SK-N-SH (cell line): ENCODE measurements around the gene POLDIP3. TPM values are rescaled to one million over a fixed set of nuclear protein-coding genes. Genes with fewer than 3 reads are reported as not detected.
"Not testable (repeated sequence)": the region's sequence is repeated elsewhere in the genome, so short reads cannot be mapped to it uniquely, and the experiment has no call there.

Source experiments
- CTCF ChIA-PET: fragments of 300-600, 350-600 bp; formaldehyde crosslinking; extraction: SDS; loops from one replicate; lab custom pipeline; 2021; lab: Yijun Ruan, JAX
- POLR2A ChIA-PET: fragments of 350-600 bp; sonication (Branson Sonifier 250); formaldehyde crosslinking; extraction: SDS; loops from one replicate; lab custom pipeline; 2020; ENCODE audit warnings: antibody characterized with exemption, inconsistent platforms; lab: Yijun Ruan, JAX
- DNase-seq: peaks from one replicate; pipeline ENCODE4 v3.0.0; 2012
- H2AFZ ChIP-seq: fragments of 200-600 bp; sonication (generic); 2 replicates; pipeline ENCODE4 v1.8.1; 2016; ENCODE audit warnings: antibody characterized with exemption, mild to moderate bottlenecking, low read depth
- H3F3A ChIP-seq: fragments of 200-600 bp; sonication (generic); replicated peaks from 2 replicates; pipeline ENCODE3; 2016; ENCODE audit warnings: antibody characterized with exemption, mild to moderate bottlenecking; ENCODE audit not compliant: insufficient read depth
- H3K27ac ChIP-seq, 2 experiments: fragments of 200-500 bp in 1 of 2; fragments of 200-600 bp in 1 of 2; sonication (Bioruptor generic) in 1 of 2; sonication (generic), shearing (Covaris generic) in 1 of 2; 2 replicates each; pipeline versions ENCODE4 v1.5.1 to v1.6.1; 2014 to 2016; ENCODE audit warnings: low read depth in 2 of 2, inconsistent platforms in 1 of 2, low read length in 1 of 2, mild to moderate bottlenecking in 1 of 2, mixed read lengths in 1 of 2
- H3K27me3 ChIP-seq: fragments of 200-600 bp; sonication (generic), shearing (Covaris generic); 2 replicates; pipeline ENCODE4 v1.6.1; 2016; ENCODE audit warnings: mixed run types; ENCODE audit not compliant: insufficient read depth
- H3K36me3 ChIP-seq, 2 experiments: fragments of 200-500 bp in 1 of 2; fragments of 200-600 bp in 1 of 2; sonication (Bioruptor generic) in 1 of 2; sonication (generic) in 1 of 2; replicated peaks in 1 of 2; 2 replicates each; pipeline versions ENCODE3 to v1.5.1; 2014 to 2016; ENCODE audit warnings: low read length in 1 of 2, mild to moderate bottlenecking in 1 of 2; ENCODE audit not compliant: insufficient read depth in 2 of 2, control insufficient read depth in 1 of 2
- H3K4me1 ChIP-seq, 2 experiments: fragments of 200-500 bp in 1 of 2; fragments of 200-600 bp in 1 of 2; sonication (Bioruptor generic) in 1 of 2; sonication (generic), shearing (Covaris generic) in 1 of 2; 2 replicates each; pipeline versions ENCODE4 v1.5.1 to v1.6.1; 2014 to 2016; ENCODE audit warnings: low read depth in 1 of 2, low read length in 1 of 2, mixed run types in 1 of 2; ENCODE audit not compliant: insufficient read depth in 2 of 2, control insufficient read depth in 1 of 2
- H3K4me2 ChIP-seq: fragments of 200-600 bp; sonication (generic), shearing (Covaris generic); 2 replicates; pipeline ENCODE4 v1.6.1; 2017; ENCODE audit warnings: mixed run types
- H3K4me3 ChIP-seq, 2 experiments: fragments of 200-500 bp in 1 of 2; fragments of 200-600 bp in 1 of 2; sonication (Bioruptor generic) in 1 of 2; sonication (generic), shearing (Covaris generic) in 1 of 2; 2 replicates each; pipeline versions ENCODE4 v1.5.1 to v1.8.1; 2014 to 2016; ENCODE audit warnings: low read depth in 2 of 2, inconsistent platforms in 1 of 2, low read length in 1 of 2, mild to moderate bottlenecking in 1 of 2, mixed read lengths in 1 of 2, moderate library complexity in 1 of 2
- H3K79me2 ChIP-seq: fragments of 200-600 bp; sonication (generic); 2 replicates; pipeline ENCODE4 v1.8.1; 2017; ENCODE audit warnings: mild to moderate bottlenecking; ENCODE audit not compliant: insufficient read depth
- H3K9ac ChIP-seq: fragments of 200-600 bp; sonication (generic); 2 replicates; pipeline ENCODE4 v1.6.1; 2017; ENCODE audit warnings: mixed run types
- H3K9me2 ChIP-seq: fragments of 200-600 bp; sonication (generic); 2 replicates; pipeline ENCODE4 v1.6.1; 2017; ENCODE audit warnings: mixed run types
- H3K9me3 ChIP-seq: fragments of 200-600 bp; sonication (generic); 2 replicates; pipeline ENCODE4 v1.6.1; 2017; ENCODE audit warnings: mixed run types, mild to moderate bottlenecking, moderate library complexity
- H4K20me1 ChIP-seq: fragments of 200-600 bp; sonication (generic); 2 replicates; pipeline ENCODE4 v1.6.1; 2017; ENCODE audit warnings: mild to moderate bottlenecking, mixed run types; ENCODE audit not compliant: insufficient read depth
- CHD2 ChIP-seq: fragments of 150-350 bp; IDR thresholded peaks from 2 replicates; pipeline ENCODE4 v1.6.1; 2018; ENCODE audit warnings: low read length; ENCODE audit not compliant: partially characterized antibody
- ELF1 ChIP-seq: IDR thresholded peaks from 2 replicates; pipeline ENCODE4 v1.4.0; 2012
- JUND ChIP-seq: IDR thresholded peaks from 2 replicates; pipeline ENCODE4 v1.4.0; 2012
- MXI1 ChIP-seq: IDR thresholded peaks from 2 replicates; pipeline ENCODE4 v1.6.1; 2012; ENCODE audit warnings: mild to moderate bottlenecking, low read depth, low read length, improper control_type of control experiment
- RCOR1 ChIP-seq: fragments of 150-350 bp; IDR thresholded peaks from 2 replicates; pipeline ENCODE4 v1.6.1; 2017; ENCODE audit warnings: antibody characterized with exemption, low read length
- SIN3A ChIP-seq: IDR thresholded peaks from 2 replicates; pipeline ENCODE4 v1.6.1; 2012; ENCODE audit warnings: low read depth, mild to moderate bottlenecking, low read length, moderate library complexity, borderline replicate concordance
- USF2 ChIP-seq: fragments of 150-350 bp; IDR thresholded peaks from 2 replicates; pipeline ENCODE4 v1.6.1; 2017; ENCODE audit warnings: antibody characterized with exemption, low read length, low read depth, borderline replicate concordance
- ZBTB33 ChIP-seq: IDR thresholded peaks from 2 replicates; pipeline ENCODE4 v1.4.0; 2012; ENCODE audit warnings: low read depth, borderline replicate concordance
- WGBS: methylation state at CpG from one replicate; pipeline ENCODE4 v1.1.6; 2017; ENCODE audit warnings: low lambda C conversion rate; 5-methylcytosine and 5-hydroxymethylcytosine counted together
- polyA plus RNA-seq, 3 experiments: library from polyadenylated mRNA; depleted of rRNA; stranded (reverse); fragments of >200 nt; gene quantifications; 2 replicates each; pipeline ENCODE4 v1.2.3, GENCODE V29; 2012

POLDIP3 gene
- polyA plus RNA-seq, 1 of the 3 experiments (the other 2 are of a cell fraction): 18.8 TPM

- Histone ChIP-seq H3K9ac (no peak overlapping the region), H4K20me1 (no peaks in the 10 kb centered on the region), H3K79me2 (no peaks in the 10 kb centered on the region), H3F3A (peaks cover 5% of the 10 kb centered on the region), H3K9me2 (no peaks in the 10 kb centered on the region), H2AFZ (no peak overlapping the region), H3K4me2 (no peak overlapping the region), H3K9me3 (no peaks in the 10 kb centered on the region), H3K4me1 (peaks cover 0 to 5% of the 10 kb centered on the region in 2 experiments; a peak in 2 of 4 replicates), H3K27ac (no peak overlapping the region), H3K27me3 (no peaks in the 10 kb centered on the region), H3K36me3 (no peaks in the 10 kb centered on the region), H3K4me3 (no peak overlapping the region)
- ChIA-PET CTCF (no interaction called here), POLR2A (no interaction called here)
- no peak for DNase-seq
- WGBS: 98% methylated on average over 10 of the region's 35 CpGs
- TF ChIP-seq USF2 (no peak), MXI1 (no peak), JUND (no peak), RCOR1 (no peak), ELF1 (no peak), ZBTB33 (no peak)
These were observed 4.8 kb upstream of the POLDIP3 start for GRCh38 chr22:42619261-42620063.

- WGBS: 87% methylated on average over 11 of the region's 20 CpGs
- Histone ChIP-seq H3K79me2 (peaks cover 18% of the 10 kb centered on the region), H4K20me1 (peaks cover 9% of the 10 kb centered on the region; the same call in 1 of the 2 replicates), H3K4me1 (peaks cover 6 to 11% of the 10 kb centered on the region in 2 experiments; a peak in 2 of 4 replicates), H3K9me3 (no peaks in the 10 kb centered on the region), H2AFZ (no peak overlapping the region), H3K9me2 (no peaks in the 10 kb centered on the region), H3K4me2 (no peak overlapping the region), H3K36me3 (no peaks in the 10 kb centered on the region)
- DNase-seq: no peak
- TF ChIP-seq SIN3A (no peak), JUND (no peak), CHD2 (no peak)
- TF ChIP-seq, all 33 proteins: peak for 0
- ChIA-PET CTCF (no interaction called here), POLR2A (no interaction called here)
- Histone ChIP-seq H3K9ac (no peak overlapping the region), H3K4me3 (no peak overlapping the region), H3K27me3 (no peaks in the 10 kb centered on the region), H3K27ac (no peak overlapping the region), H3F3A (peaks cover 10% of the 10 kb centered on the region)
These were observed 2.7 kb upstream of the POLDIP3 start for GRCh38 chr22:42617155-42617983.

DNA sequence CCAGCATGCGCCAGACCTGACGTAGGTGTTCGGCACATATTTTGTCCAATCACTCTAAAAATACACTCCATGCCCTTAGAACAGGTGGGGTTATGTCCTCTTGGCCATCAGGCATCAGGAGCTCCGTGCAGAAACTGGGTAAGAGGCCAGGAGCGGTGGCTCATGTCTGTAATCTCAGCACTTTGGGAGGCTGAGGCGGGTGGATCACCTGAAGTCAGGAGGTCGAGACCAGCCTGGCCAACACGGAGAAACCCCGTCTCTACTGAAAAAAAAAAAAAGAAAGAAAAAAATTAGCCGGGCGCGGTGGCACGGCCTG lies 1.1 kb upstream of the POLDIP3 start:
- H3K9me2 ChIP-seq, H2AFZ ChIP-seq, H3K27me3 ChIP-seq, H3K9me3 ChIP-seq, CTCF ChIA-PET, H3K36me3 ChIP-seq: not testable (repeated sequence)
- DNase-seq: peak; percentile 34
- peak overlapping the region; percentile 21 to 32; a peak in 1 of 4 replicates for H3K4me3 ChIP-seq
- peaks cover 11 to 12% of the 10 kb centered on the region in 2 experiments; a peak in 2 of 4 replicates for H3K4me1 ChIP-seq
- H3K9ac ChIP-seq: peak overlapping the region; percentile 87
- peak overlapping the region; percentile 95 to 96 for H3K27ac ChIP-seq
- peaks cover 10% of the 10 kb centered on the region for H3F3A ChIP-seq
- peaks cover 34% of the 10 kb centered on the region for H3K79me2 ChIP-seq
- 24% methylated on average over 13 of the region's 13 CpGs for WGBS
- peak overlapping the region; percentile 81 for H3K4me2 ChIP-seq
- peaks cover 15% of the 10 kb centered on the region; the same call in 1 of the 2 replicates for H4K20me1 ChIP-seq
- POLR2A ChIA-PET: interaction anchor here (0.6 to 1.8 kb wide), 5 partner anchors 11 to 70 kb away, joined by 3 to 6 read pairs (median 3); partner anchors contain the start of gene CYB5R3
